ENCODE data around the gene STH. TPM values are rescaled to one million over a fixed set of nuclear protein-coding genes. Genes with fewer than 3 reads are reported as not detected.

STH gene
- total and polyA plus RNA-seq, 2 of the 4 experiments (the other 2 are of a cell fraction) = not detected

DNA sequence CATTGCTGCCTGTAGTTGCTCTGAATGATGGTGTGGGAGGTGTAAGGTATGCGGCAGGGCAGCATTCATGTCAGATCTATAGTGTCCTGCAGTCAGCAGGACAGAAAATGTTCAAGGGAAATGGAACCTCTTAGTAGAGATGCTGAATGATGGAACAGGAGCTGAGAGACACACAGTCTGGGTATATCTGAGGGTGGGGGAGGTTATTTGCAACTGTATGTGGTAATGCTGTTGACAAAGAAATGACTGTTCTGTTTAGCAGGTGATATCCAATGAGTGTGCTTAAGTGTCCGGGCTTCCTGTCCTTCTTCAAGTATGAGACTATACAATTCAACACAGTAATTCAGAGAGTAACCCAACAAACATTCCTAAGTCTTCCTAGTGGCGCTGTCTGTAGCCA, 46.6 kb downstream of the STH start:
- Histone ChIP-seq H2BK5ac (ENCODE audit: low read depth, low read length, poor library complexity, severe bottlenecking) (no peak overlapping the region), H4K8ac (ENCODE audit: low read depth in 2 of 2, low read length in 2 of 2) (no peak overlapping the region), H3K9me1 (ENCODE audit: insufficient read depth, low read length) (no peaks in the 10 kb centered on the region; the same call in 1 of the 2 replicates), H2BK20ac (ENCODE audit: low read depth, low read length) (no peak overlapping the region), H3K79me1 (ENCODE audit: low read depth in 1 of 2, low read length in 2 of 2) (peaks cover 30 to 48% of the 10 kb centered on the region in 2 experiments), H3K4me2 (ENCODE audit: low read depth, low read length) (no peak overlapping the region), H4K20me1 (ENCODE audit: insufficient read depth, low read length) (peaks cover 28% of the 10 kb centered on the region), H4K5ac (ENCODE audit: low read depth, low read length) (no peak overlapping the region), H3K27ac (ENCODE audit: insufficient read depth, low read length) (no peak overlapping the region), H3K36me3 (ENCODE audit: control insufficient read depth, insufficient read depth, low read length) (peaks cover 43% of the 10 kb centered on the region), H3K4ac (ENCODE audit: low read depth, low read length) (no peak overlapping the region), H3K27me3 (ENCODE audit: control insufficient read depth, insufficient read depth, low read length) (no peaks in the 10 kb centered on the region), H3K23ac (ENCODE audit: low read depth, low read length) (no peak overlapping the region), H3K4me1 (ENCODE audit: control insufficient read depth, insufficient read depth, low read length) (no peaks in the 10 kb centered on the region), H2BK15ac (ENCODE audit: low read depth, low read length) (no peak overlapping the region), H2AK5ac (ENCODE audit: low read depth, low read length) (no peak overlapping the region), H3K9ac (ENCODE audit: low read depth, low read length) (no peak overlapping the region), H3K18ac (ENCODE audit: low read depth, low read length) (no peak overlapping the region), H2AFZ (replicated peaks; ENCODE audit: low read length, poor library complexity) (no peak overlapping the region), H2BK120ac (ENCODE audit: low read depth, low read length) (no peak overlapping the region), H3K14ac (replicated peaks; ENCODE audit: low read depth, low read length) (no peak overlapping the region), H3K56ac (ENCODE audit: extremely low read depth, insufficient read depth, low read length) (no peak overlapping the region), H4K91ac (ENCODE audit: insufficient read depth, low read depth, low read length) (no peak overlapping the region), H3K4me3 (ENCODE audit: insufficient read depth, low read depth, low read length) (no peak overlapping the region), H2AK9ac (replicated peaks; ENCODE audit: low read depth, low read length, poor library complexity) (no peak overlapping the region), H3K9me3 (ENCODE audit: control insufficient read depth, insufficient read depth, low read length) (no peaks in the 10 kb centered on the region)
- in situ Hi-C loops (cut with MboI; ENCODE audit: low sequenced_read_pairs) = no loop called here
- intact Hi-C loops (cut with micrococcal nuclease) = loop anchor here (2.0 to 10.0 kb wide), 2 partner anchors 49 to 167 kb away; no protein-coding TSS in a partner anchor
- no CpG with 5 or more reads among the region's 3 CpGs for WGBS, 2 experiments (ENCODE audit: extremely low coverage in 2 of 2, insufficient read length in 1 of 2)
- TF ChIP-seq RCOR1 (IDR thresholded peaks at IDR 0.05; ENCODE audit: insufficient replicate concordance, low read length) (no peak), MAFK (IDR thresholded peaks at IDR 0.05; ENCODE audit: low read depth, low read length) (no peak), POLR2A (IDR thresholded peaks at IDR 0.05; ENCODE audit: low read depth, low read length) (no peak), FOS (IDR thresholded peaks at IDR 0.05; ENCODE audit: low read depth, low read length) (no peak), NFE2L2 (IDR thresholded peaks at IDR 0.05; ENCODE audit: low read depth, low read length) (no peak), MAZ (IDR thresholded peaks at IDR 0.05; ENCODE audit: borderline replicate concordance, low read depth, low read length) (no peak), MXI1 (IDR thresholded peaks at IDR 0.05; ENCODE audit: borderline replicate concordance, low read depth, low read length) (no peak), RAD21 (IDR thresholded peaks at IDR 0.05; ENCODE audit: low read length) (no peak), SMC3 (IDR thresholded peaks at IDR 0.05; ENCODE audit: low read depth, low read length) (no peak), RFX5 (IDR thresholded peaks at IDR 0.05; ENCODE audit: low read depth, low read length) (no peak), CEBPB (IDR thresholded peaks at IDR 0.05; ENCODE audit: low read depth, low read length) (no peak), CHD1 (IDR thresholded peaks at IDR 0.05; ENCODE audit: low read depth, low read length) (no peak), ELK1 (IDR thresholded peaks at IDR 0.05; ENCODE audit: borderline replicate concordance, low read depth, low read length) (no peak), BHLHE40 (IDR thresholded peaks at IDR 0.05; ENCODE audit: low read depth, low read length) (no peak)
- TF ChIP-seq, protein P1, sequence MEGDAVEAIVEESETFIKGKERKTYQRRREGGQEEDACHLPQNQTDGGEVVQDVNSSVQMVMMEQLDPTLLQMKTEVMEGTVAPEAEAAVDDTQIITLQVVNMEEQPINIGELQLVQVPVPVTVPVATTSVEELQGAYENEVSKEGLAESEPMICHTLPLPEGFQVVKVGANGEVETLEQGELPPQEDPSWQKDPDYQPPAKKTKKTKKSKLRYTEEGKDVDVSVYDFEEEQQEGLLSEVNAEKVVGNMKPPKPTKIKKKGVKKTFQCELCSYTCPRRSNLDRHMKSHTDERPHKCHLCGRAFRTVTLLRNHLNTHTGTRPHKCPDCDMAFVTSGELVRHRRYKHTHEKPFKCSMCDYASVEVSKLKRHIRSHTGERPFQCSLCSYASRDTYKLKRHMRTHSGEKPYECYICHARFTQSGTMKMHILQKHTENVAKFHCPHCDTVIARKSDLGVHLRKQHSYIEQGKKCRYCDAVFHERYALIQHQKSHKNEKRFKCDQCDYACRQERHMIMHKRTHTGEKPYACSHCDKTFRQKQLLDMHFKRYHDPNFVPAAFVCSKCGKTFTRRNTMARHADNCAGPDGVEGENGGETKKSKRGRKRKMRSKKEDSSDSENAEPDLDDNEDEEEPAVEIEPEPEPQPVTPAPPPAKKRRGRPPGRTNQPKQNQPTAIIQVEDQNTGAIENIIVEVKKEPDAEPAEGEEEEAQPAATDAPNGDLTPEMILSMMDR (conservative IDR thresholded peaks at IDR 0.05; ENCODE audit: low read depth, low read length) = no peak
- TF ChIP-seq, protein P2, sequence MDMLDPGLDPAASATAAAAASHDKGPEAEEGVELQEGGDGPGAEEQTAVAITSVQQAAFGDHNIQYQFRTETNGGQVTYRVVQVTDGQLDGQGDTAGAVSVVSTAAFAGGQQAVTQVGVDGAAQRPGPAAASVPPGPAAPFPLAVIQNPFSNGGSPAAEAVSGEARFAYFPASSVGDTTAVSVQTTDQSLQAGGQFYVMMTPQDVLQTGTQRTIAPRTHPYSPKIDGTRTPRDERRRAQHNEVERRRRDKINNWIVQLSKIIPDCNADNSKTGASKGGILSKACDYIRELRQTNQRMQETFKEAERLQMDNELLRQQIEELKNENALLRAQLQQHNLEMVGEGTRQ (IDR thresholded peaks at IDR 0.05; ENCODE audit: low read depth, low read length) = no peak
- ChIA-PET POLR2A (ENCODE audit: unreplicated experiment) (no interaction called here), CTCF (no interaction called here)
- BruUV-seq (replicated peaks) = no TSS peak
- ATAC-seq (ENCODE audit: low read depth) = peak; percentile 25
- dilution Hi-C loops (cut with HindIII; ENCODE audit: low sequenced_read_pairs, unreplicated experiment) = no loop called here
- peak; percentile 16 for DNase-seq

All from IMR-90 (cell line).